Measurements from ENCODE around the gene RAP1GAP.

The RAP1GAP gene

DNA sequence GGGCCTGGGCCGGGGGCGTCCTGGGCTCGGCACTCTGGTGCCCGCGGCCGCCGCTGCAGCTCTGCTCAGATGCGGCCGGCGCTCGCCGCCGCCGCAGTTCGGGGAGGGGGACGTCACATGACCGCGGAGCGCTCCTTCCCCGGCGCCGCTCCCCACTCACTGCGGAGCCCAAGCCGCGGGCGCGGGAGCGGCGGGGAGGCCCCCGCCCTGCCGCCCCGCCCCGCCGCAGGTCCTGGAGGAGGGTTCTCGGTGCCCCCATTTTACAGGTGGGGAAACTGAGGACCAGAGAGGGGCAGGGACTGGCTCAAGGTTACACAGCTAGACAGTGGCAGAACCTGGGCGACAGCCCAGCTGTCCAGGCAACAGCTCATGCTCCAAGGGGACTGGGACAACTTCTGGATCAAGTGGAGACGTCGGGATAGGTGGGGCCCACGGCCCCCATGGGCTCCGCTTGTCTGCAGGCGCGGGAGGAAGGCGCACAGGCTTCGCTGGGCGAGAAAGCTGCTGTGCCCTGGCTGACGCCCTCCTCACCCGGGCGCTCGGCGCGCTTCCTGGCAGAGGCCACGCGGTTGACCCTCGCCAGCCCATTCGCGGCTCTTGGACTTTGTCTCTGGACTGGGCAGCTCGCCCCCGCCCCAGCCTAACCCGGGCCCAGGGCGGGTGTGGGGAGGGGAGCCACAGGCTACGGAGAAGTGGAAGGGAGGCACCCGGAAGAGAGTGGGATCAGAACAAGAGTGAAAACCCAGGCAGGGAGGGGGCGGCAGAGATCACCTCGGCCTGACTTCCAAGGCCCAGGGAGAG, at the start of gene RAP1GAP:
TSS of gene RAP1GAP (minus strand) at position 100 of the 801 bp plus-strand sequence. CDS start 49,325 bp downstream, outside the sequence.
- DNase-seq: no peak

DNA sequence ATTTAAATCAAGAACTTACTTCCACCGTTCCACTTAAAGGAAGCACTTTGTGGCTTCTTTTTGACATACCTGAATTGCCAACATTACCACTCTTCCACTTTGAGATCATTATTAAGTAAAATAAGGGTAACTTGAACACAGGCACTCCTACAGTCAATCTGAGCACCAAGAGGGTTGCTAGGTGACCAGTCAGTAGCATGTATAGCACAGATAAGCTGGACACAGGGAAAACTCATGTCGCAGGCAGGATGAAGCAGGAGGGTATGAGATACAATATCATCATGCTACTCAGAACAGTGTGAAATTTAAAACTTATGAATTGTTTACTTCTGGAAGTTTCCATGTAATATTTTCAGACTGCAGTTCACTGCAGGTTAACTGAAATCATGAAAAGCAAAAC, 47.0 kb upstream of the RAP1GAP start:
- no peak for DNase-seq

DNA sequence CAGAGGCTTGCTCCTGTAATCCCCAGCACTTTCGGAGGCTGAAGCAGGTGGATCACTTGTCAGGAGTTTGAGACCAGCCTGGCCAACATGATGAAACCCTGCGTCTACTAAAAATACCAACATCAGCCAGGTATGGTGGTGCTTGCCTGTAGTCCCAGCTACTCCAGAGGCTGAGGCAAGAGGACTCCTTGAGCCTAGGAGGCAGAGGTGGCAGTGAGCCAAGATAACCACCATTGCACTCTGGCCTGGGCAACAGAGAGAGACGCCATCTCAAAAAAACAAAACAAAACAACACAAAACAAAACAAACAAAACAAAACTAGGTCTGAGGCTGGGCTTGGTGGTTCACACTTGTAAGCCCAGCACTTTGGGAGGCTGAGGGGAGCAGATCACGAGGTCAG, 38.7 kb upstream of the RAP1GAP start:
- no peak for DNase-seq

DNA sequence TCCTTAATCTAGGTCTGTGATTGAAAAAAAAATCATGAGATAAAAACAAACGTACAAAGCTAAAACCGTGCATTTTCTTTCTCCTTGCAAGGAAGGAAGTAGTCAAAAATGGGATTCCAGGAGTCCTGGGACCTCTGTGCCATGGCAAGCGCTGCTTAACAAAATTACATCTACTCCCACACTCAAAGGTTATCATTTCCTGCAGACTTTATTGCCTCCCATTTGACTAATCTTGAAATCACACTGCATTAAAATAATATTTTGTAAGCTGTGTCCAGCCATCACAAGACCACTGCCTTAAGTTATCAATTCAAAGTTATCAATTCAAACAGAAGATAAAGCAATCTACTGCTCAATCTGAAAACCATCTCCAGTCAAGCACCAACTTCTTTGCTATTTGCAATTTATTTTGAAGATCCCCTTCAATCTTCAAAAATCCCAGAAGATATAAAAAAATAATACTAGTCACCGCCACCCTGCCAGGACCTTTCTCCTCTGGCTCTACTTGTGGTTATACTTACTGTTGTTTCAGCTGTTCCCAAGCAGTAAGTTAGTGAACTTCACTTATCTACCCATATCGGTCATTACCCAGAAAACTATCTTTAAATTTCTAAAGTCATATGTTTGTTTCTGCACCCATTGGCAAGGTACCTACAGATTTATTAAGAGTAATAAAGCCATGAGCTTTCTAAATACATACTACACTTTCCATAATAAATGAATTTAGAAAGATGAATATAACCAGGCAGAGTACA, 38.1 kb upstream of the RAP1GAP start:
- no peak for DNase-seq

DNA sequence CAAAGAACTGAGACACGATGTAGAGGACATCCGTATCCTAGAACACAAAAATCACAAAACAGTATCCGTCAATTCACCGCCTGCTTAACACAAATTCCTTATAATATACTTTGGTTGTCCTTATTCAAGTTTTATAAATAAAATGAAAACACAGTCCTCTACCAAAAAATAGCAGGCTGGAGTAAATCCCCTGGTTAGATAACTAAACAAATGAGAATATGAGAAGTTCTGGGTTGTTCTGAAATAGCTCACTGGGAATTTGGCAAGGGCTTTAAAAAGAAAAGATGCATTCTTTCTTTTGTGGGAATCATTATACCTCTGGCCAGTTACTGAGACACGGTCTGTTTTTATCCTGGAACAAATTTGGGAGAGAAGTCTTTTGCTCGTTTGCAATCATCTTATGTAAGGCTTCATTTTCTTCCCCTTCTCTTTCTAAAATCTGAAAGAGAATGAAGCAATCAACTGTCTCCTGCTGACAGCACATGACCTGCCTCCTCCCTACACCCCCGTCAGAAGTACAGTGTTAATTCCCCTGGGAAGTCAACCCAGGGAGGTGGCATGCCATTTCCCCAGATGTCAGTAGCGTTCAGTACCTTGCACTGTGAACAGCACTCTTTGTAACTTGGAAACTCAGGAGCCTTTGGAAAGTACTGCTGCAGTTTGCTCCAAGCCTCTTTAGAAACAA, 37.1 kb upstream of the RAP1GAP start:
- DNase-seq: no peak

DNA sequence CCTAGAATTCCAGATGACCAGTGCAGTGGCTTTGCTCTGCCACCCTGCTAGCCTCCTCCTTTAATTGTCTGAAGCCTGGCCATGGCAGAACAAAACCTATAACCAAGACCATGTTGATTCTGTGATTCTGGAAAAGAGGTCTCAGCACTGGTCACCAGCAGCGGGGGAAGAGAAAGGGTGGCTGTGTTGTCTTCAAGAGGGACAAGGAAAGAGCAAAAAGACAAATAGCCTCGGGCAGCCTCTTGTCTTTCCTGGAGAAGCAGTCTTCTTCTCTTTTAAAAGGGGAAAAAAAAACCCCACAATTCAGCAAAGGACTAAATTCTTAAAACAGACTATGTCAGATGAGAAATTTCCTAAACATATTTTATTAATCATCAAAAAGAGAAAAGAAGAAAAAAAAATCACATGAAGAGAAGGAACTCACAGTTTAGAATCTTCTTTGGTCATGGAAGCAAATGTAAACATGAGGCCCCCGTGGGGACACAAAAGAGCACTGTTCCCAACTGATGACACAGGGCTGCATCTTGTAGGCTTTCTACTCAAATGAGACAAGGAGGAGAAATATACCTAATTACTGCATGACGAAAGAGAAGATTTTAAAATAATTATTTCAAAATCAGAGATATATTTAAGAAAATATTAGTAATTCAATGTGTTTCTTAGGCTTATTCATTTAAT, 36.3 kb upstream of the RAP1GAP start:
- DNase-seq: no peak

DNA sequence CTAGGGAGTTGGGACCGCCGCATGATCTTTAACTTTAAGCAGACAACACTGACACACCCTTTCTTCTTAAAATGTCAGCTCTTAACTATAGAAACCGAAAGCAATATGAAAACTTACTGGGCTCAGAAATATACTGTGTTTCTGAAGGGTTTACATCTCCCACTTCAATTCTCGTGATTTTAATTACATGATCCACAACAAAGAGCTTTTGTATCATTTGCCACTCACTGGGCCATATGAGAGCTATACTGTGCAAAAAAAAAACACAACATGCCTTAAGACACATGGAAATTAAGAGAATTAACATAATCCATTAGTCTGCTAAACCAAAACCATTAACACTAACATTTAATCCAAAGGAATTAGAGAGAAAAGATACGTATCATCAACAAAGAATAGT, 35.0 kb upstream of the RAP1GAP start:
- no peak for DNase-seq

DNA sequence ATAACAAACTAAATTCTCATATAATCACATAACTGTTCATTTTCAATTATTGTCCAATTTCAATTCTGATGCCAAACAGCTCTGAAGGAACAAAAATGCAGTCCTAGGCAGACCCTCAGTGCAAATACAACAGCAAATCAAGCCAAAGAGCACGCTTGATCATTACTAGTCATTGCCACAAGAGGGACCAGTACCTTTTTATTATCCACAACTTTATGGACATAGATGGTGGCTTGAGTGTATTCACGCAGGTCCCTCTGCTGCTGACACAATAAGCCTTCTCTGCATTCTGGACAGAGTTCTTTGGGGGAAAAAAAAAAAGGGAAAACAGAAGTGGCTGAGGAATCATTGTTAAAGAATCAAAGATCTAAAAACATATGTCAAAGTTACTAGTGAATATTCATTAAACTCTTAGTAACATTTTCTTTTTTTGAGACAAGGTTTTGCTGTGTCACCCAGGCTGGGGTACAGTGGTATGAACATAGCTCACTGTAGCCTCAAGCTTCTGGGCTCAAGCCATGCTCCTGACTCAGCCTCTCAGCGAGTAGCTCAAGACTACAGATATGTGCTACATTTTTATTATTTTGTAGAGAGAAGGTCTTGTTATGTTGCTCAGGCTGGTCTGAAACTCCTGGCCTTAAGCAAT, 34.3 kb upstream of the RAP1GAP start:
- no peak for DNase-seq

DNA sequence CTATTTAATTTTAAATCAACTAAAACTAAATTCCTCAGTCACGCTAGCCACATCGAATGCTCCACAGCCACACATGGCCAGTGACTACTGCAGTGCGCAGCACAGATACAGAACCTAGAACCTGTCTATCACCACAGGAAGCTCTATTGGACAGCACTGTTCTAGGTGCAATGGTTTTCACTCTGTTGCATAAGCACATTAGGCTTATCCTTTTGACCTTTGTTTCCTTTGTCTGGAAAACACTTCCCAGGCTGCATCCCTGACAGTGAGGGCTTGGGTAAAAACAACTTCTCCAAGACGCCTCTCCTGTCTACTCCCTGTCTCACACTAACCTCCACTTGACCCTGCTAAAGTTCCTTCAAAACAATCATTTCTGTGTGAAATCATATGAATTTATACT, 33.6 kb upstream of the RAP1GAP start:
- no peak for DNase-seq

DNA sequence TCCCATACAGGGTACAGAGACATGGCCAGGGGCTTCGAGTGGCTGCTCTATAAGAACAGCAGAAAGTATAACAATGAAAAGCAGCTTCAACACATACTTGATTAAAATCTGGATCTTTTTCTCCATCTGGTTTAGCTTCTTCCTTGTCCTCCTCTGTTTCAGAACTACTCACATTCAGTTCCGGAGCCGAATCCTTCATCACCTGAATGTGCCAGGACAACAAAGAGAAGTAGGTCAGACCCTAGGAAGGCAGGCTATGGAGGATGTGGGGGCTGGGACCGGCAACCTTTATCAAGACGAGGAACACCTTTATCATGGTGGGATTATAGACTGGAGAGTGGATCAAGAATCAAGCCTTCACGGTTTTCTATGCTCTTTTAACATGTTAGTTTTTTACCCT, 32.2 kb upstream of the RAP1GAP start:
- no peak for DNase-seq

DNA sequence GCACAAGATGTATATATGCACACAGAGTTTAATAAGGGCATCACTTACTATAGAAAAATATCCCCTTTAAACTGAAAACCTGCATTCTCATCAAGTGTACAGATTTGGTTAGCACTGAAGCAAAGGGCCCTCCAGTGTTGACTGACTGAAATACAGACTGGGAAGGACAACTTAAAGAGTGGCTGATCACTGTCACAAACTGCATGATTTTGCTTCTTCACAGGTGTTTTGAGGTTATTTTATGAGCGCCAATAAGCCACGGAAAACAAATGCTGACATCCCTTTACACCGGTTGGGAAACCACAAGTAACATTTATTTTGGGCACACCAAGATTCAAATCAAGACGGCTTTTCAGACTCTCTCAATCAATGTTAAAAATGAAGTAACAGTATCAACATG, 30.9 kb upstream of the RAP1GAP start:
- DNase-seq: no peak

DNA sequence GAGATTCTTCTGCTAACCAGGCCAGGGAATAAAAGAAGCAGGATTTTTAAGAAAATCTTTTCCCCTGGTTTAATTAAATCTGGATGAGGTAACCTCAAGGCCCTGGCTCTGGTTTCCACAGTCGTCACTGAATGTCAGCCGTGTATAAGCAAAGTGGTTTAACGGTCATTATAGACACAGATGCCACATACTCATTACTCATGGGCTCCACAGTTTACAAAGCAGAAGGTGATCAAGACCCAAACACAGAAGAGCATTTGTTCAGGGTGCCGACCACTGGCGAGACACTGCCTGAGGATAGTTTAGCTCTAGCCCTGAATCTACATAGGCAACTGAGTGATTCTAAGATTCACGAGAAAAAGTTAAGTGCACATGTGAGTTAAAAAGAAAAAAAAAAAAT, 27.8 kb upstream of the RAP1GAP start:
- no peak for DNase-seq

DNA sequence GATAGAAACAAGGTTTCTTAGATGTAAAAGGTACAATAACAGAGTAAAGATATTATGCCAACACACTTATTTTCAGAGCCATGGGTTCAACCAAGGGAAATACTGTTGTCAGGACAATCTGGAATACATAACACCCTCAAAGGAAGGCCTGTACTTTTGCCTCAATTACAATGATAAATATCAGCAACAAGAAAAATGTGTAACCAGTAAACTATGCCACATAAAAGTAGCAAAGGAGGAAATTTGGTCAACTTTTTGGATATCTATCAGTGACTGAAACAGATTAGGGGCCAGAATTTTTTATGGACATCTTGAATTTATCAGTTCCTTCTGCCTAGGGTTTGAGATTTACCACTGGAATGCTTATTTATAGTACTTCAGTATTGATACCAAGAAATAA, 24.6 kb upstream of the RAP1GAP start:
- DNase-seq: no peak

DNA sequence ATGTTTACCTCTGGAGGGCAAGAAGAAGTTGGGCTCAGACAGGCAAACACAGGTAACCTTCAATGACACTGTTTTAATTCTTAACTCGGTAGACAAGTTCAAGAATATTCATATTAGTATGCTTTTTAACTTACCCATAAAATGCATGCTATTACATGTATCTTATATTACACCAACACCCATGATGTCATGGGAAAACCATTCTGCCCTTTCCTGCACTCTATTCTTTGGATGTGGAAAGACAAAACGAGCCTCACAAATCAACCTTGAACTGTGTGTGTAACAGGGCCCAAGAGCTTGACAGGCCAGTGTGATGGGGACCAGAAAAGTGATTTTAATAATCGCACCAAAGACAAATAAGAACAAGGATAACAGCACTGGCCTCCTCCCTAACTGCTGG, 22.6 kb upstream of the RAP1GAP start:
- DNase-seq: no peak

DNA sequence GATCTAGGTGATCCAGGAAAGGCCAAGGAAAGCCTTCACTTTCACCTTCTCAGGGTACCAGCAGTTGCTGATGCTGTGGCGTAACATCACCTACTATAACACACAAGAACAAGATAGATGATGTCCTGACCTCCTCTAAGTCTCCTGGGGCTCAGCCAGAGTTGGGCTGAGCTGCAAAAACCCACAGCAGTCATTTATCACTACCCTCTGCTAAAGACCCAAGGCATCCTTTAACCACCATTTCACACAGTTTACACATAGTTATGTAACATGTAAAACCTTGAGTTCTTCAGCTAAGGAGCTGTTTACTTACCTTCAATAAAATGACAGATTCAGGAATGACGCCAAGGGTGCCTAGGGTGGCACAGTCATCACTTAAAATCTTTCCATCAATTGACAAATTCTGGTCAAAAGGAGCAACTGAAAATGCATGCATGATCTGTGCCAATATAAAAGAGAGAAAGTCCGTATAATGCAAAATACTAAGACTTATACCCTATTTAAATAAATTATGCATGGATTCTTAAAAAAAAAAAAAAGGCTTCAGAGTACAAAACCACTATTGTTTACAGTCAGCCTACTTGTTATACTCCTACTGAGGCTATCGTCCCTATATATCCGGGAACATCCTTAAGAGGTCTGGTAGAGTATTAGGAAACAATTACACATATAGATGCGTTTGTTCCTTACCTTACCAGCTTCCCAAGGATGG, 20.7 kb upstream of the RAP1GAP start:
- DNase-seq: no peak

DNA sequence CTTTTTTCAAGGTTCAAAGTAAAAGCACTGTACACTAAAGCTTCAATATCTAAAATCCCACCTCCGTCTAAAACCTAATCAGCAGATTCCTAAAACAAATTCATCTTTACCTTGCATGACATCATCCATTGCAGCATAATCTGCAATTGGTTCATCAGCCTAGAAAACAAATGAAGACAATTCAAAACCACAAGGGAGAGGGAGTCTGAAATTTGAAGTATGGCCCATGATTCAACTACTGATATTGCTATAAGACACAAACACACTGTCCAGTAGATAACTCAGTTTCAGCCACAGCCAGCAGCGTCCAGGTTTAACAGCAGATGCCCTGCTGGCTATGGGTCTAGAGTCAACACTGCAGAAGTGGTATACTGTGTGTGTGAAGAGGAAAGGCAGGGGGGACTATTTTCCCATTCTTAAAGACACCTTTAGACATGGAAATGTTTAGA, 17.9 kb upstream of the RAP1GAP start:
- no peak for DNase-seq

DNA sequence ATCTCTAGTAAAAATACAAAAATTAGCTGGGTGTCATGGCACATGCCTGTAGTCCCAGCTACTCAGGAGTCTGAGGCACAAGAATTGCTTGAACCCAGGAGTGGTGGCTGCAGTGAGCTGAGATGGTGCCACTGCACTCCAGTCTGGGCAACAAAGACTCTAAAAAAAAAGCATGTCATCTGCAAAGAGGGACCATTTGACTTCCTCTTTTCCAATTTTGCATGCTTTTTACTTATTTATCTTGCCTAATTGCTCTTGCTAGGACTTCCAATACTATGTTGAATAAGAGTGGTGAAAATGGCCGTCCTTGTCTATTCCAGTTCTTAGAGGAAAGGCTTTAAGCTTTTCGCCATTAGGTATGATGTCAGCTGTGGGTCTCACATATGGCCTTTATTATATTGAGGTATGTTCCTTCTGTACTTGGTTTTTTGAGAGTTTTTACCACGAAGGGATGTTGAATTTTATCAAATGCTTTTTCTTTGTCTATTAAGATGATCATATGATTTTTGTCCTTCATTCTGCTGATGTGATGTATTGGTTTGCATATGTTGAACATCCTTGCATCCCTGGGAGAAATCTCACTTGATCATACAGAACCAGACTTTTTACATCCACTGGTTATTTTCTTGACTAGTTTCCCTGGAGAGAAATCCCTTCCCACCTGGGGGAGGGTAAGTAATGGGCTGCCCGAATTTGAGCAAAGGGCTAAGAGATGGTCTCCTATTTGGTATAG, 17.0 kb upstream of the RAP1GAP start:
- DNase-seq: no peak

DNA sequence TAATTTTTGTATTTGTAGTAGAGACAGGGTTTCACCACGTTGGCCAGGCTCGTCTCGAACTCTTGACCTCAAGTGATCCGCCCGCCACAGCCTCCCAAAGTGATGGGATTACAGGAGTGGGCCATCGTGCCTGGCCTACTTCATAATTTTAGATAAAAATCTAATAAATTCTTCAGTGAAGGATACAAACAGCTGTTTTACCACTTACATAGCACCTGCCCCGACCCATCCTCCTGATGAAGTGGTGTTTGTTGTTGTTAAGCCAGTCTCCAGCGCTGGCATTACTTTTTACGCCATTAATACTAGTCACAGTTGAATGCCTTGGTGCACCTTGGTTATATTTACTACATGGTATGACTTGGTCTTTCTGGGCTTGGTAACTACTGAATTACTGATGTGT, 12.3 kb upstream of the RAP1GAP start:
- DNase-seq: no peak

DNA sequence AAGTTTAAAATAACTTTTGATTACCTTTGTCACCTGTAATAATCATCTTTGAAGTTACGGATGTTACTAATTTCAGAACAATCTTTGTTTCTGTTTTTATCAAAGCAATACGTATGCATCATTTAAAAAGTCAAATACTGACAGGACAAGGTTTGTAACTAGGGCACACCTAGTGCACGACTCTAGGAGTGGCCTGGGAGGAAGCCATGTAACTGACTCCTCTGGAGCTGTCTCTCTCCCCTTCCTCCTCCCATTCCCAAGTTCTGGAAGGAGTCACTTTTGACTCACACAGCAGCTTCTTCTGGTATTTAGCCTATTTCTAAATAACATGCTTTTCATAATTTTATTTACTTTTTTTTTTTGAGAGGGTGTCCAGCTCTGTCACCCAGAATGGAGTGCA, 11.8 kb upstream of the RAP1GAP start:
- DNase-seq: no peak

DNA sequence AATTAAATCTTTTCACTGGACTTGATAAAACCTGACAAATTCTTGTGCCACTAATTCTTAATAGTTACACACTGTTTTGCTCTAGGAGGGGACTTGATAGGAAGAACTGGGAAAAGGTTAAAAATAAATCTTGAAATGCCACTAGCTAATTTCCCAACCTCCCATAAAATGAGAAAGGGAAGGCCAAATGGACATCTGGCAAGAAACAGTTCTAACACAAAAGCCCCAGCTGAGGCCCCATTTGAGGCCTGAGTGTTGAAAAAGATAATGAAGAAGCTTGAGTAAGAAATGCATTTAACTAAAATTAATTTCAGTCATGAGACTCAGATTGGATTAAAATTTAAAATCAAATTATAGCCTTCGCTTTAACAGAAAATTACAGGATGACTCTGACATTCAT, 11.2 kb upstream of the RAP1GAP start:
- DNase-seq: no peak

DNA sequence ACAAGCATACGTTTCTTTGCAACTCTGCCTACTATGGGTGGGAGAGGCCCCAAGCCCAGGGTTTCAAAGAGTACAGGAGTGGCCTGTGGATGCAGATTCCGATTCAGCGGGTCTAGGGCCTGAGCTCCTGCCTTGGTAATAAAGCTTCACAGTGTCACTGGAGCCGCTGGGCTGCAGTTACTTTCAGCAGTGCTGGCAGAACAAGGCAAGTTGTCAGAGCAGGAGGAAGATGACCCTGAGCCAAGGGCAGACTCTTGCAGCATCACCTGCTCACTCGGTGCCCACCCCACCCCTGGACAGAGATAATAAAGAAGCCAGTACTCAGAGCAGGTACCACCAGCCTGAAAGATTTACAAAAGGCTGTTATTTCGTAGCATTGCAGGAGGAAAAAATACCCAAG, 8.0 kb upstream of the RAP1GAP start:
- no peak for DNase-seq

Data from activated effector memory CD4-positive, alpha-beta T cell treated with Interleukin-2 at 50 U/mL for 16 hours (primary cell).